Hepatic stellate cell (primary cell): ENCODE measurements around the gene ARL14EPL.
A peak's percentile ranks its signal among the peaks of the same experiment; 100 is the strongest.

Experiments
- DNase-seq: peaks from one replicate; pipeline ENCODE4 v3.0.0; 2011; ENCODE audit warnings: low spot score

Gene ARL14EPL

GRCh38 chr5:116032094-116032517 is at the start of gene ARL14EPL:
TSS of gene ARL14EPL (plus strand) at chr5:116032472. CDS start at chr5:116051466, 18,994 bp downstream.
- peak; percentile 19 for DNase-seq

- no peak for DNase-seq
Measured at GRCh38 chr5:115983519-115983918, 48.8 kb upstream of the ARL14EPL start.

GRCh38 chr5:115985802-115986757 is 46.2 kb upstream of the ARL14EPL start:
- DNase-seq = no peak

DNA sequence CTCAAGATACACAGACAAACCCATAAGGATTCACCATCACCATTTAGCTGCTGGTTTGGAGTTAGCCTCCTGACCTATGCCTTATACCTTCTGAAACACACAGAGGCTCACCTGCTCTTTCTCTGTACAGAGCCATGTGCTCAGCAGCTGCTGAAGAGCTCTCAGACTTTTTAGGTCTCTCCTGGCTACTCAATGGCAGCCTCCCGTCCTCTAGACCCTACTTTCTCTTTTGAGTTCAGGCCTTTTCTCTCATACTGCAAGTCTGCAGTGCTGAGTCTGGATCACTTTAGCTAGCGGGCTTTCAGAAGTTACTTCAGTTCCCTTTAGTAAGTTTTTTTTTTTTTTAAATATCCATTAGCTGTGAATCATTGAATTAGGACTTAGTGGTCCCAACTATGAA is 44.3 kb upstream of the ARL14EPL start:
- no peak for DNase-seq

GRCh38 chr5:115992848-115993350 is 39.4 kb upstream of the ARL14EPL start:
- DNase-seq = no peak

GRCh38 chr5:115995351-115995750 is 36.9 kb upstream of the ARL14EPL start:
- no peak for DNase-seq

DNA sequence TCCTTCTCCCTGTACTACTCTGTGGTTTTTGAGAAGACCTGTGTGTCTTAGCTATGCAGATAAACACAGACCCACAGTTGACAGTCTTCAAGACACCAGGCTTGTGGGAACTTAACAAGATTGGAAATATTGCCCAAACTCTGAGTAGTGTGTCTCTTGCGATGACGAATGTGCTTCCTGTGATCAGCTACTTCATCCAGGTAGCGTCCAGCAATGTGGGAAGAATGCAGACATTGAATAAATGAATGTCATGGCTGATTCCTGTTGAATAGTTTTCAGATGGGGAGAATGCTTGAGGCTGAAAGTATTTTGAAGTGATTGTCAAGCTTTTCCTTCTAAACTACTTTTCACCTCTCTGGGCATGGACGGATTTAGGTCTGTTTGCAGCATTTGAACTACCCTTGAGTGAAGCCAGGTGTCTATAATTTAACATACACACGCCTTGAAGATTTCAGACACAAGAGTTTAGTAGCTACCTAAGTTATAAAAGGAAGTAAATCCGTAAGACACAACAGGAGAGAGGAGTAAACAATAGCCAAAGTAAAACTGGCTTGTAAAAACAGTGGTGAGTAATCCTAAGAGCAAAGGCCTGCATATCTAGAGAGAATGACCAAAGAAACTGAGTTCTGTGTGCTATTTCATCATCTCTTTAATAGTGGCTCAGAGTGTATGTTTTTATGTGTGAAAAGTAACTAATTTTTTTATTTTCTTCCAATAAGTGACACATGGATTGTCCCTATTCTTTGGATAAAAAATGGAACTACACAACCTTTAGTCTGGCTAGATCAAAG is 30.0 kb upstream of the ARL14EPL start:
- DNase-seq = peak; percentile 4

DNA sequence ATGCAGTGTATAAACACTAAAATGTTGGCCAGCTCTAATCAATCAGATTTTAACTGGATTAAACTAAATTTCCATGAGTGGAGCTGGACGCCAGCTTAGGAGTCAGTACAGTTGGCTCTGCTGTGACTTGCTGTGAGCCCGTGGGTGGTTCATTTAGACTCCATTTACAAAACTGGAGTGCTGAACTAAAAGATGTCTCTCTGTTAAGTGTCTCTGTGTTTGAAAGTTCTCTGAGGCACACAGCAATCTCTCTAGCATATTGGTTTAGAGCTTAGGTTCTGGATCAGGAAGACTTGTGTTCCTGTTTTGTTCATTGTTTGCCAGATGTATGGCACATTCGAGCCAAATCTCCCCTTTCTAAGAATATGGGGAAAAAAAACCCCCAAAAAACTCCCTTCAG is 28.0 kb upstream of the ARL14EPL start:
- no peak for DNase-seq

DNA sequence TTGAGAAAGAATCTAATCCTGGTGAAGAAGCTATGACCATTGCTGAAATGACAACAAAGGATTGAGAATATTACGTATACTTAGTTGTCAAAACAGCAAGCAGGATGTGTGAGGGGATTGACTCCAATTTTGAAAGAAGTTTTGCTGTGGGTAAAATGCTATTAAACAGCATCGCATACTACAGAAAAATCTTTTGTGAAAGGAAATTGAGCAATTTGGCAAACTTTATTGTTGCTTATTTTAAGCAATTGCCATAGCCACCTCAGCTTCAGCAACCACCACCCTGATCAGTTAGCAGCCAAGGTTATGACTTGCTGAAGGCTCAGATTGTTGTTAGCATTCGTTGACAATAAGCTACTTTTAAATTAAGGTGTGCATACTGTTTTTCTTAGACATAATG is 22.5 kb upstream of the ARL14EPL start:
- no peak for DNase-seq

DNA sequence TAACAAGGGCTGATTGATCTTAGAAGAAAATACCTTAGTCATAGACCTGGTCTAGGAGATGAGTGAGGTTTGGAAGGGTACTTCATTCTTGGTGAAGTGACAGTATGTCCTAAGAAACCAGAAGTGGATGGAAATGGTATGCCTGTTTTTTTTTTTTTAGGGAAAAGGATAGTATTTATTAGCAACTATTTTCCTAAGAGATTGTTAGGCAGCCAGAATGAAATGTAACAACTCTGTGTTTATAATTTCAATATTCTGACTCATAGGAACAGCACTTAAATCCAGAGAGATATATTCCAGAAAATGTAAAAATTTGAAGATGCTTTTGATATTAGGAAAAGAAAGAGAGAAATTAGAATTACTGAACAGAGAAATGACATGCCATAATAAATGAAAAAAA is 21.2 kb upstream of the ARL14EPL start:
- DNase-seq = peak; percentile 5

- DNase-seq = no peak
Measured at GRCh38 chr5:116013207-116013785, 19.0 kb upstream of the ARL14EPL start.

DNA sequence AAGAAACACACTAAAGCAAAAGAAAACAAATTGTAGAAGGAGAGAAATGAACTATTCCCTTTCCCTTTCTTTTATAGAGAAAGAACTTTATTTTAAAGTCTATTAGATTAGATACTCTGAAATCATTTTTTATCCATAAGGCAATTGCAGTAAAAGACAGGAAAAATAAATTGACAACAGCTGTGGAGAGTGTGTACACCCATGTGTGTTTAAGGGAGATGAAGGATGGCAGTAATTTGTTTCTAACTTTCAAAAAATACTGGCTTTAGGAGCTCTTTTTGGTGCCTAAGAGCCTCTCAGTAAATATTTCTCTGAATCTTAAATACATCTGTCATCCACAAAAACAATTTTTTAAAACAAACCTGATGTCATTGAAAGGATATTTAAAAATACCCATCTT is 18.3 kb upstream of the ARL14EPL start:
- DNase-seq = no peak

DNA sequence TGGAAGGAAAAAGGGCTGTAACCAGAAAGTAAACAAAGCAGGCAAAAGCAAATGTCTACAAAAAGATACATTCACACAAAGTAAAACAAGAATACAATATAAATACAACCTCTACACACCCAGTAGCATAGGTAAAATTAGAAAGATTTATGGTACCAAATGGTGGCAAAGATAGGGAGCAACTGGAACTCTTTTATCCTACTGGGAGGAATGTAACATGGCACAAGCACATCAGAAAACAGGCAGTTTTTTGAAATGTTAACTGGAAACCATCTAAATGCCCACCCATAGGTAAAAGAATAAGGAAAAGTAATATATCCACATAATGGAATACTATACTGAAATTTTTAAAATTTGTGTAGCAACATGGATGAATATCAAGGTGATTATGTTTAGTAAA is 8.7 kb upstream of the ARL14EPL start:
- DNase-seq = no peak

DNA sequence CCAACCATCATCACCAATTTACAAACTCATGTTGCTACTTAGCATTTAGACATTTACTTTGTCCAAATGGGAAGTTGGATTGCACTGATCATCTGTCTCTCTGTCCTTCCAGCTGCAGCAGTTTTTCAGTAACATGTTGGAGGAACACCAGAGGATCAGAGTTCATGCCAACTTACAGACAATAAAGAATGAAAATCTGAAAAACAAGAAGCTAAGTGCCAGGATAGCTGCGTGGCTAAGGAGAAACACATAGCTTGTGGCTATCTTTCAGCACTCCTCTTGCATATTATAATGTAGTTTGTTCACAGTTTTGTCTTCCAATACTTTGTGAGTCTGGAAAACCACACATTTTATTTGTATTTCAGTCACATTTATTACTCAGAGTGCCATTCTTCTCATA is 6.4 kb upstream of the ARL14EPL start:
- DNase-seq = no peak

DNA sequence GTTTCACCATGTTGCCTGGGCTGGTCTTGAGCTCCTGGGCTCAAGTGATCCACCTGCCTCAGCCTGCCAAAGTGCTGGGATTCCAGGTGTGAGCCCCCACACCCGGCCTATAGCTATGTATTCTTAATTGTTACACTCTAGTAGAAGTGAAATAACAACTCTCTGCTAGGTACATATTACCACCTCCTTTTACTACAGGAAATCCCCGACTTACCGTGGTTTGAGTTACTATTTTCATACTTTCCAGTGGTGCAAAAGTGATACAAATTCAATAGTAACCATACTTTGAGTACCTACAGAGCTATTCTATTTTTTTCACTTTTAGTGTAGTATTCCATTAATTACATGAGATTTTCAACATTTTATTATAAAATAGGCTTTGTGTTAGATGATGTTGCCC is 719 bp downstream of the ARL14EPL start:
- DNase-seq = no peak

GRCh38 chr5:116035123-116035522 is 2.9 kb downstream of the ARL14EPL start:
- no peak for DNase-seq

GRCh38 chr5:116037236-116037822 is 5.1 kb downstream of the ARL14EPL start:
- no peak for DNase-seq

DNA sequence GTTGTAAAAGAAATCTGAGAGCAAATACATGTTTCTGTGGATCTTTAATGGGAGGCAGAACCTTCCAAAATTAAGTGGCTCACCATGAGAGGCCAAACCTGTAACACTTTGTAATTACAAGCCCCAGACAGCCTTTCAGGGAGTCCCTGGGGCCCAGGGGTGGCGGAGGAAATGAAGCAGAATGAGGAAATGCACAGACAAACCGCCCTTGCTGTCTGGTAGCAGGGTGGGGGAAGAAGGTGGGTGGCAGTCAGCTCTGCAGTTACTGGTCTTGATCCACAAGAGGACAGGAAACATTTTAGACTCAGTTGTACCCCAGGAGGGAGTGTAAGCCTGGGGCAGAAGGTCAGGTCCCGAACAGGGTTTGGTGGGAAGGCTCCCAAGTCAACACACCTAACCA is 6.5 kb downstream of the ARL14EPL start:
- no peak for DNase-seq

DNA sequence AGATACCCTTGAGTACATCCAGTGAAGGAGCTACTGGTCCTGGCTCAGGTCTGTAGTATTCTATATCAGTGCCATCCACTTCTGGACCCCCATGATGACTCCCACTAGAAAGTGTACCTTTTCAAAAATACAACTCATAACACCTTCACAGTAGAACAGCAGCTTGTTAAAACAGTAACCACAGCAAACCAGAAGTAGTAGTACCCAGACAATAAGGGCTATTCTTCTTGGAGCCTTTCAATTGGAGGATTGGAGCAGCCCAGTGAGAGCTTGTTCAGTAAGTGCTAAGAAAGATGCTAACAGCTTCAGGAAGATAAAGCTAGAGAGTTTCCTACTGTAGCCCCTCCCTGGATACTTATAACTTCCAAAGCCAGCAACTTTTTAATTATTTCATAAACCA is 10.1 kb downstream of the ARL14EPL start:
- DNase-seq = no peak

- DNase-seq = no peak
Measured at GRCh38 chr5:116044073-116044472, 11.8 kb downstream of the ARL14EPL start.

GRCh38 chr5:116045821-116046220 is 13.5 kb downstream of the ARL14EPL start:
- no peak for DNase-seq

- DNase-seq = no peak
Measured at GRCh38 chr5:116046261-116046660, 14.0 kb downstream of the ARL14EPL start.
